BE2C (cell line): ENCODE measurements around the gene ACSM3.
A peak's percentile ranks its signal among the peaks of the same experiment; 100 is the strongest.

Experiments
- DNase-seq: peaks from one replicate; pipeline ENCODE4 v3.0.0-alpha.2; 2020
- H3K27me3 ChIP-seq: fragments of 250-450 bp; sonication (Bioruptor Pico); 2 replicates; pipeline ENCODE4 v1.5.1; 2020; ENCODE audit warnings: mild to moderate bottlenecking
- H3K36me3 ChIP-seq: fragments of 250-450 bp; sonication (Bioruptor Pico); 2 replicates; pipeline ENCODE4 v1.5.1; 2020; ENCODE audit warnings: mild to moderate bottlenecking
- H3K4me1 ChIP-seq: fragments of 250-450 bp; sonication (Bioruptor Pico); 2 replicates; pipeline ENCODE4 v1.5.1; 2020
- H3K4me3 ChIP-seq: 2 replicates; pipeline ENCODE4 v1.5.1; 2011; ENCODE audit warnings: low read depth, low read length
- H3K9me3 ChIP-seq: fragments of 250-450 bp; sonication (Bioruptor Pico); 2 replicates; pipeline ENCODE4 v1.5.1; 2020
- CTCF ChIP-seq: IDR thresholded peaks from 2 replicates; pipeline ENCODE4 v1.5.1; 2012; ENCODE audit warnings: mild to moderate bottlenecking, low read depth, low read length

ACSM3 gene

GRCh38 chr16:20734056-20734455 lies 29.8 kb upstream of the ACSM3 start:
- Histone ChIP-seq H3K9me3 (no peaks in the 10 kb centered on the region), H3K27me3 (no peaks in the 10 kb centered on the region), H3K36me3 (peaks cover 30% of the 10 kb centered on the region), H3K4me1 (no peaks in the 10 kb centered on the region), H3K4me3 (no peak overlapping the region)
- no peak for TF ChIP-seq CTCF
- no peak for DNase-seq

GRCh38 chr16:20734782-20735181 lies 29.0 kb upstream of the ACSM3 start:
- no peaks in the 10 kb centered on the region for H3K4me1 ChIP-seq
- H3K4me3 ChIP-seq: no peak overlapping the region
- H3K27me3 ChIP-seq: no peaks in the 10 kb centered on the region
- TF ChIP-seq CTCF: no peak
- H3K36me3 ChIP-seq: peaks cover 30% of the 10 kb centered on the region
- H3K9me3 ChIP-seq: no peaks in the 10 kb centered on the region
- DNase-seq: no peak

GRCh38 chr16:20735490-20735889 lies 28.3 kb upstream of the ACSM3 start:
- no peak for DNase-seq
- no peaks in the 10 kb centered on the region for H3K4me1 ChIP-seq
- no peaks in the 10 kb centered on the region for H3K27me3 ChIP-seq
- TF ChIP-seq CTCF: no peak
- H3K4me3 ChIP-seq: no peak overlapping the region
- H3K36me3 ChIP-seq: peaks cover 30% of the 10 kb centered on the region
- no peaks in the 10 kb centered on the region for H3K9me3 ChIP-seq

DNA sequence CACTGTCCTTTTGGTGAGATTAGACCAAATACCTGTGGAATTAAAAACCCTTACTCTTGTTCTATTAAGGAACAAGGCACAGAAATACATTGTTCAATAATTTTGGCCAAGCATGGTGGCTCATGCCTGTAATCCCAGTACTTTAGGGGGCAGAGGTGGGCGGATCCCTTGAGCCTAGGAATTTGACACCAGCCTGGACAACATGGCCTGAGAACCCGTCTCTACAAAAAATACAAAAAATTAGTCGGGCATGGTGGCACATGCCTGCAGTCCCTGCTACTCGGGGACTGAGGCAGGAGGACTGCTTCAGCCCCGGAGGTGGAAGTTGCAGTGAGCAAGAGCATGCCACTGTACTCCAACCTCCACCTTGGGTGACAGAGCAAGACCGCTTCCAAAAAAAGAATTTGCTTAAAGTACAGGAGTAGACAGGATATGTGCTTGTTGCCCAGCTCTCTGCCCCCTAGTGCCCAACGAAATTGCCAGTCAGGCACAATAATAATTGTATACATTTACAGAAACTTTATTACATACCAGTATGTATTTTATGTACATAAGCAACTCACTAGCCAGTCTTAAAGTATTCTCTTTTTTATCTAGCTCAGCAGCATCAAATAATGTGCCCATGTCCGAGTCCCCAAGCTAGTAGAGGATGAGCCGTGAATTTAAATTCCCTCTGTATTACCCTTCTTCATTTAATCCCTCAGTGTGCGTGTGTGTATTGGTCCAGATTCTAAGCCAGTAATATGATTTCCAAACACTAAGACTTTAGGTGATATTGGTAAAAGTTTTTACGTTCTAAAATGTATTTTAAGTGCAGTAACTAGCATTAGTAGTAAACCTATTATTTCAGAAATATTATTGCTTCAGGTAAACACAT lies 23.6 kb upstream of the ACSM3 start:
- no peaks in the 10 kb centered on the region for H3K27me3 ChIP-seq
- peaks cover 30% of the 10 kb centered on the region for H3K36me3 ChIP-seq
- H3K9me3 ChIP-seq: no peaks in the 10 kb centered on the region
- no peak for DNase-seq
- H3K4me1 ChIP-seq: no peaks in the 10 kb centered on the region
- H3K4me3 ChIP-seq: peak overlapping the region; percentile 98
- peak; percentile 43 for TF ChIP-seq CTCF

- no peaks in the 10 kb centered on the region for H3K9me3 ChIP-seq
- H3K4me3 ChIP-seq: peak overlapping the region; percentile 98
- DNase-seq: peak; percentile 87
- H3K27me3 ChIP-seq: no peaks in the 10 kb centered on the region
- H3K4me1 ChIP-seq: no peaks in the 10 kb centered on the region
- H3K36me3 ChIP-seq: peaks cover 25% of the 10 kb centered on the region
- no peak for TF ChIP-seq CTCF
Observed at GRCh38 chr16:20740901-20741521, 22.8 kb upstream of the ACSM3 start.
